Endothelial cell of umbilical vein (primary cell): Measurements from ENCODE around the gene ZNF341. TPM values are rescaled to one million over a fixed set of nuclear protein-coding genes. Genes with fewer than 3 reads are reported as not detected.

Experiments
- BruUV-seq: library from RNA; stranded (reverse); fragments of 400-500 nt; replicated peaks from 2 replicates; lab custom pipeline; 2021; lab: Mats Ljungman, UMichigan
- CTCF ChIA-PET: fragments of 300-600, 350-600 bp; sonication (Branson Sonifier 250); formaldehyde crosslinking; loops from one replicate; lab custom pipeline; 2021; ENCODE audit warnings: antibody characterized with exemption, inconsistent platforms; lab: Charles Lee
- POLR2A ChIA-PET: fragments of 300-600, 350-600 bp; sonication (Branson Sonifier 250); formaldehyde crosslinking; loops from one replicate; lab custom pipeline; 2021; ENCODE audit warnings: antibody characterized with exemption, inconsistent platforms; lab: Charles Lee
- DNase-seq: peaks from one replicate; pipeline ENCODE4 v3.0.0-alpha.2; 2011; ENCODE audit warnings: low read depth, low spot score
- FAIRE-seq: peaks from 2 replicates; lab custom pipeline; 2011; peaks lifted over from hg19 to GRCh38; lab: Jason Lieb, UNC
- H2AFZ ChIP-seq: 2 replicates; pipeline ENCODE4 v1.6.0; 2012; ENCODE audit warnings: low read depth, low read length, control low read depth, inconsistent platforms
- H3K27ac ChIP-seq: 2 replicates; pipeline ENCODE4 v1.5.1; 2011; ENCODE audit warnings: low read depth, mild to moderate bottlenecking, control low read depth, low read length, moderate library complexity; ENCODE audit not compliant: insufficient read depth
- H3K27me3 ChIP-seq, 2 experiments: 2 replicates each; pipeline versions ENCODE4 v1.6.0 to v1.6.1; 2011; ENCODE audit warnings: low read length in 2 of 2, mixed read lengths in 1 of 2; ENCODE audit not compliant: control insufficient read depth in 2 of 2, insufficient read depth in 2 of 2
- H3K36me3 ChIP-seq, 2 experiments: 2 replicates in 1 of 2; 3 replicates in 1 of 2; pipeline ENCODE4 v1.5.1; 2011; ENCODE audit warnings: low read length in 2 of 2, mild to moderate bottlenecking in 1 of 2, moderate library complexity in 1 of 2; ENCODE audit not compliant: control insufficient read depth in 2 of 2, insufficient read depth in 2 of 2; ENCODE audit errors: extremely low read depth in 1 of 2
- H3K4me1 ChIP-seq: 3 replicates; pipeline ENCODE4 v1.5.1; 2011; ENCODE audit warnings: mild to moderate bottlenecking, low read length; ENCODE audit not compliant: control insufficient read depth, insufficient read depth; ENCODE audit errors: extremely low read depth
- H3K4me2 ChIP-seq: 2 replicates; pipeline ENCODE4 v1.6.1; 2011; ENCODE audit warnings: low read length, control low read depth, mixed read lengths; ENCODE audit not compliant: insufficient read depth
- H3K4me3 ChIP-seq, 3 experiments: fragments of 200-600 bp in 1 of 3; sonication (generic), shearing (Covaris generic) in 1 of 3; replicated peaks in 1 of 3; 2 replicates each; pipeline ENCODE4 v1.5.1; 2011 to 2016; ENCODE audit warnings: control low read depth in 3 of 3, low read length in 3 of 3, mild to moderate bottlenecking in 2 of 3, inconsistent platforms in 1 of 3, low read depth in 1 of 3, moderate library complexity in 1 of 3; ENCODE audit not compliant: insufficient read depth in 1 of 3
- H3K79me2 ChIP-seq: 2 replicates; pipeline ENCODE4 v1.6.0; 2012; ENCODE audit warnings: low read length, inconsistent platforms; ENCODE audit not compliant: control insufficient read depth, insufficient read depth
- H3K9ac ChIP-seq: replicated peaks from 2 replicates; pipeline ENCODE3; 2011; ENCODE audit warnings: low read length, control low read depth; ENCODE audit not compliant: insufficient read depth; ENCODE audit errors: extremely low read depth
- H3K9me1 ChIP-seq: replicated peaks from 3 replicates; pipeline ENCODE4 v1.6.0; 2011; ENCODE audit warnings: mild to moderate bottlenecking, low read length; ENCODE audit not compliant: control insufficient read depth, insufficient read depth; ENCODE audit errors: extremely low read depth
- H3K9me3 ChIP-seq: replicated peaks from 2 replicates; pipeline ENCODE4 v1.5.1; 2012; ENCODE audit warnings: low read length, inconsistent platforms; ENCODE audit not compliant: control insufficient read depth, insufficient read depth
- H4K20me1 ChIP-seq: replicated peaks from 2 replicates; pipeline ENCODE3; 2011; ENCODE audit warnings: mild to moderate bottlenecking, low read length; ENCODE audit not compliant: control insufficient read depth, insufficient read depth; ENCODE audit errors: extremely low read depth
- CTCF ChIP-seq, 2 donors: IDR thresholded peaks; 1 replicate in 1 of 2; 2 replicates in 1 of 2; pipeline ENCODE4 v1.5.1; 2011; ENCODE audit warnings: low read length in 2 of 2, mild to moderate bottlenecking in 2 of 2, moderate library complexity in 2 of 2, control low read depth in 1 of 2, inconsistent platforms in 1 of 2, low read depth in 1 of 2; ENCODE audit not compliant: insufficient read depth in 1 of 2; ENCODE audit errors: extremely low read depth in 1 of 2
- EZH2 ChIP-seq: IDR thresholded peaks from 2 replicates; pipeline ENCODE4 v1.6.1; 2012; ENCODE audit warnings: borderline replicate concordance, low read depth, mild to moderate bottlenecking, moderate library complexity, low read length, inconsistent platforms; ENCODE audit not compliant: severe bottlenecking
- FOS ChIP-seq: IDR thresholded peaks from 2 replicates; pipeline ENCODE4 v1.6.1; 2011; ENCODE audit warnings: mild to moderate bottlenecking, low read length, moderate library complexity, borderline replicate concordance; ENCODE audit not compliant: insufficient read depth
- GATA2 ChIP-seq: IDR thresholded peaks from 2 replicates; pipeline ENCODE4 v1.7.0; 2011; ENCODE audit warnings: low read depth, mild to moderate bottlenecking, moderate library complexity, mixed read lengths, low read length; ENCODE audit not compliant: insufficient read length, insufficient read depth
- JUN ChIP-seq: IDR thresholded peaks from 2 replicates; pipeline ENCODE4 v1.6.1; 2011; ENCODE audit warnings: borderline replicate concordance, low read depth; ENCODE audit not compliant: insufficient read length, insufficient read depth
- MAX ChIP-seq: IDR thresholded peaks from 2 replicates; pipeline ENCODE4 v1.6.1; 2011; ENCODE audit not compliant: insufficient read depth, insufficient read length
- MYC ChIP-seq: IDR thresholded peaks from one replicate; pipeline ENCODE4 v1.6.1; 2011; ENCODE audit warnings: mild to moderate bottlenecking, low read depth, low read length
- POLR2A ChIP-seq: IDR thresholded peaks from 2 replicates; pipeline ENCODE4 v1.6.1; 2012; ENCODE audit warnings: low read depth, mild to moderate bottlenecking, control low read depth, low read length
- POLR2AphosphoS5 ChIP-seq: IDR thresholded peaks from 2 replicates; pipeline ENCODE4 v1.6.1; 2012; ENCODE audit warnings: low read depth, mild to moderate bottlenecking, control low read depth, low read length, moderate library complexity; ENCODE audit not compliant: insufficient read depth
- dilution Hi-C: fragments of 300-500 bp; cut with MboI; formaldehyde crosslinking; loops from one replicate; pipeline ENCODE4 v1.15.0; 2019; ENCODE audit warnings: low sequenced_read_pairs; ENCODE audit not compliant: extremely low pct_ligation_motif_present
- intact Hi-C: fragments of 100-400 bp; cut with micrococcal nuclease; formaldehyde crosslinking; loops from one replicate; pipeline ENCODE4 v1.10.0; 2022
- polyA plus RNA-seq, 4 experiments: library from polyadenylated mRNA; depleted of rRNA in 3 of 4; stranded (reverse) in 3 of 4; unstranded in 1 of 4; fragments of >200 nt; gene quantifications; 2 replicates each; pipeline versions ENCODE4 v1.2.1 to v1.2.3, GENCODE V29; 2011 to 2012; ENCODE audit warnings: missing spikeins in 1 of 4
- total RNA-seq: library from RNA; stranded (reverse); gene quantifications from 2 replicates; pipeline ENCODE4 v1.2.3, GENCODE V29; 2021

Gene ZNF341
- total and polyA plus RNA-seq, 2 donors (not counting 3 experiments of a cell fraction or from before 2014, with no cell fraction given): 4.9 TPM

- Histone ChIP-seq H3K27ac (no peak overlapping the region), H3K36me3 (no peaks in the 10 kb centered on the region), H3K9me1 (no peaks in the 10 kb centered on the region), H3K27me3 (no peaks in the 10 kb centered on the region), H2AFZ (no peak overlapping the region), H3K4me3 (no peak overlapping the region), H3K79me2 (no peaks in the 10 kb centered on the region), H3K4me1 (peaks cover 12% of the 10 kb centered on the region), H3K9me3 (no peaks in the 10 kb centered on the region), H4K20me1 (no peaks in the 10 kb centered on the region), H3K9ac (no peak overlapping the region), H3K4me2 (no peak overlapping the region)
- no peak for DNase-seq
- ChIA-PET CTCF (no interaction called here), POLR2A (no interaction called here)
- FAIRE-seq: no peak
- no peak for TF ChIP-seq MAX
- TF ChIP-seq JUN: no peak
- no peak for TF ChIP-seq POLR2A
- intact Hi-C loops (no loop called here), dilution Hi-C loops (no loop called here)
- no TSS peak for BruUV-seq
Observed at GRCh38 chr20:33796907-33797544, 65.2 kb downstream of the ZNF341 start.

- Histone ChIP-seq H2AFZ (no peak overlapping the region), H3K27ac (no peak overlapping the region)
- dilution Hi-C loops: no loop called here
Observed at GRCh38 chr20:33798444-33798843, 66.6 kb downstream of the ZNF341 start.

More at GRCh38 chr20:33798444-33798843, 66.6 kb downstream of the ZNF341 start:
- H3K4me1 ChIP-seq: peaks cover 3% of the 10 kb centered on the region
- intact Hi-C loops: no loop called here
- no TSS peak for BruUV-seq
- no peaks in the 10 kb centered on the region for H4K20me1 ChIP-seq
- H3K9me1 ChIP-seq: no peaks in the 10 kb centered on the region
- no peaks in the 10 kb centered on the region for H3K79me2 ChIP-seq
- H3K9me3 ChIP-seq: no peaks in the 10 kb centered on the region
- no peak overlapping the region for H3K9ac ChIP-seq
- FAIRE-seq (no peak), DNase-seq (no peak)
- CTCF ChIA-PET: interaction anchor here (0.8 kb wide), 1 partner anchor 11 kb away, joined by 4 read pairs; no protein-coding TSS in a partner anchor
- H3K4me3 ChIP-seq: no peak overlapping the region
- no peak overlapping the region for H3K4me2 ChIP-seq
- no peaks in the 10 kb centered on the region for H3K27me3 ChIP-seq
- no peaks in the 10 kb centered on the region for H3K36me3 ChIP-seq
- POLR2A ChIA-PET: no interaction called here
- no peak for TF ChIP-seq POLR2A
- TF ChIP-seq MYC: no peak
- TF ChIP-seq POLR2AphosphoS5: no peak
- TF ChIP-seq CTCF (IDR thresholded peaks at IDR 0.05; ENCODE audit: extremely low read depth in 1 of 2, insufficient read depth in 1 of 2, low read depth in 1 of 2, low read length in 2 of 2): no peak
- no peak for TF ChIP-seq MAX
- no peak for TF ChIP-seq FOS
- TF ChIP-seq GATA2: no peak
- no peak for TF ChIP-seq JUN
- no peak for TF ChIP-seq EZH2
